Endothelial cell of umbilical vein (primary cell): Measurements from ENCODE around the gene APBB1. TPM values are rescaled to one million over a fixed set of nuclear protein-coding genes. Genes with fewer than 3 reads are reported as not detected.

Source experiments
- BruUV-seq: library from RNA; stranded (reverse); fragments of 400-500 nt; replicated peaks from 2 replicates; lab custom pipeline; 2021; lab: Mats Ljungman, UMichigan
- CTCF ChIA-PET: fragments of 300-600, 350-600 bp; sonication (Branson Sonifier 250); formaldehyde crosslinking; loops from one replicate; lab custom pipeline; 2021; ENCODE audit warnings: antibody characterized with exemption, inconsistent platforms; lab: Charles Lee
- POLR2A ChIA-PET: fragments of 300-600, 350-600 bp; sonication (Branson Sonifier 250); formaldehyde crosslinking; loops from one replicate; lab custom pipeline; 2021; ENCODE audit warnings: antibody characterized with exemption, inconsistent platforms; lab: Charles Lee
- DNase-seq: peaks from one replicate; pipeline ENCODE4 v3.0.0-alpha.2; 2011; ENCODE audit warnings: low read depth, low spot score
- FAIRE-seq: peaks from 2 replicates; lab custom pipeline; 2011; peaks lifted over from hg19 to GRCh38; lab: Jason Lieb, UNC
- H2AFZ ChIP-seq: 2 replicates; pipeline ENCODE4 v1.6.0; 2012; ENCODE audit warnings: low read depth, low read length, control low read depth, inconsistent platforms
- H3K27ac ChIP-seq: 2 replicates; pipeline ENCODE4 v1.5.1; 2011; ENCODE audit warnings: low read depth, mild to moderate bottlenecking, control low read depth, low read length, moderate library complexity; ENCODE audit not compliant: insufficient read depth
- H3K27me3 ChIP-seq, 2 experiments: 2 replicates each; pipeline versions ENCODE4 v1.6.0 to v1.6.1; 2011; ENCODE audit warnings: low read length in 2 of 2, mixed read lengths in 1 of 2; ENCODE audit not compliant: control insufficient read depth in 2 of 2, insufficient read depth in 2 of 2
- H3K36me3 ChIP-seq, 2 experiments: 2 replicates in 1 of 2; 3 replicates in 1 of 2; pipeline ENCODE4 v1.5.1; 2011; ENCODE audit warnings: low read length in 2 of 2, mild to moderate bottlenecking in 1 of 2, moderate library complexity in 1 of 2; ENCODE audit not compliant: control insufficient read depth in 2 of 2, insufficient read depth in 2 of 2; ENCODE audit errors: extremely low read depth in 1 of 2
- H3K4me1 ChIP-seq: 3 replicates; pipeline ENCODE4 v1.5.1; 2011; ENCODE audit warnings: mild to moderate bottlenecking, low read length; ENCODE audit not compliant: control insufficient read depth, insufficient read depth; ENCODE audit errors: extremely low read depth
- H3K4me2 ChIP-seq: 2 replicates; pipeline ENCODE4 v1.6.1; 2011; ENCODE audit warnings: low read length, control low read depth, mixed read lengths; ENCODE audit not compliant: insufficient read depth
- H3K4me3 ChIP-seq, 3 experiments: fragments of 200-600 bp in 1 of 3; sonication (generic), shearing (Covaris generic) in 1 of 3; replicated peaks in 1 of 3; 2 replicates each; pipeline ENCODE4 v1.5.1; 2011 to 2016; ENCODE audit warnings: control low read depth in 3 of 3, low read length in 3 of 3, mild to moderate bottlenecking in 2 of 3, inconsistent platforms in 1 of 3, low read depth in 1 of 3, moderate library complexity in 1 of 3; ENCODE audit not compliant: insufficient read depth in 1 of 3
- H3K79me2 ChIP-seq: 2 replicates; pipeline ENCODE4 v1.6.0; 2012; ENCODE audit warnings: low read length, inconsistent platforms; ENCODE audit not compliant: control insufficient read depth, insufficient read depth
- H3K9ac ChIP-seq: replicated peaks from 2 replicates; pipeline ENCODE3; 2011; ENCODE audit warnings: low read length, control low read depth; ENCODE audit not compliant: insufficient read depth; ENCODE audit errors: extremely low read depth
- H3K9me1 ChIP-seq: replicated peaks from 3 replicates; pipeline ENCODE4 v1.6.0; 2011; ENCODE audit warnings: mild to moderate bottlenecking, low read length; ENCODE audit not compliant: control insufficient read depth, insufficient read depth; ENCODE audit errors: extremely low read depth
- H3K9me3 ChIP-seq: replicated peaks from 2 replicates; pipeline ENCODE4 v1.5.1; 2012; ENCODE audit warnings: low read length, inconsistent platforms; ENCODE audit not compliant: control insufficient read depth, insufficient read depth
- H4K20me1 ChIP-seq: replicated peaks from 2 replicates; pipeline ENCODE3; 2011; ENCODE audit warnings: mild to moderate bottlenecking, low read length; ENCODE audit not compliant: control insufficient read depth, insufficient read depth; ENCODE audit errors: extremely low read depth
- CTCF ChIP-seq, 2 donors: IDR thresholded peaks; 1 replicate in 1 of 2; 2 replicates in 1 of 2; pipeline ENCODE4 v1.5.1; 2011; ENCODE audit warnings: low read length in 2 of 2, mild to moderate bottlenecking in 2 of 2, moderate library complexity in 2 of 2, control low read depth in 1 of 2, inconsistent platforms in 1 of 2, low read depth in 1 of 2; ENCODE audit not compliant: insufficient read depth in 1 of 2; ENCODE audit errors: extremely low read depth in 1 of 2
- EZH2 ChIP-seq: IDR thresholded peaks from 2 replicates; pipeline ENCODE4 v1.6.1; 2012; ENCODE audit warnings: borderline replicate concordance, low read depth, mild to moderate bottlenecking, moderate library complexity, low read length, inconsistent platforms; ENCODE audit not compliant: severe bottlenecking
- FOS ChIP-seq: IDR thresholded peaks from 2 replicates; pipeline ENCODE4 v1.6.1; 2011; ENCODE audit warnings: mild to moderate bottlenecking, low read length, moderate library complexity, borderline replicate concordance; ENCODE audit not compliant: insufficient read depth
- GATA2 ChIP-seq: IDR thresholded peaks from 2 replicates; pipeline ENCODE4 v1.7.0; 2011; ENCODE audit warnings: low read depth, mild to moderate bottlenecking, moderate library complexity, mixed read lengths, low read length; ENCODE audit not compliant: insufficient read length, insufficient read depth
- JUN ChIP-seq: IDR thresholded peaks from 2 replicates; pipeline ENCODE4 v1.6.1; 2011; ENCODE audit warnings: borderline replicate concordance, low read depth; ENCODE audit not compliant: insufficient read length, insufficient read depth
- MAX ChIP-seq: IDR thresholded peaks from 2 replicates; pipeline ENCODE4 v1.6.1; 2011; ENCODE audit not compliant: insufficient read depth, insufficient read length
- MYC ChIP-seq: IDR thresholded peaks from one replicate; pipeline ENCODE4 v1.6.1; 2011; ENCODE audit warnings: mild to moderate bottlenecking, low read depth, low read length
- POLR2A ChIP-seq: IDR thresholded peaks from 2 replicates; pipeline ENCODE4 v1.6.1; 2012; ENCODE audit warnings: low read depth, mild to moderate bottlenecking, control low read depth, low read length
- POLR2AphosphoS5 ChIP-seq: IDR thresholded peaks from 2 replicates; pipeline ENCODE4 v1.6.1; 2012; ENCODE audit warnings: low read depth, mild to moderate bottlenecking, control low read depth, low read length, moderate library complexity; ENCODE audit not compliant: insufficient read depth
- dilution Hi-C: fragments of 300-500 bp; cut with MboI; formaldehyde crosslinking; loops from one replicate; pipeline ENCODE4 v1.15.0; 2019; ENCODE audit warnings: low sequenced_read_pairs; ENCODE audit not compliant: extremely low pct_ligation_motif_present
- intact Hi-C: fragments of 100-400 bp; cut with micrococcal nuclease; formaldehyde crosslinking; loops from one replicate; pipeline ENCODE4 v1.10.0; 2022
- polyA plus RNA-seq, 4 experiments: library from polyadenylated mRNA; depleted of rRNA in 3 of 4; stranded (reverse) in 3 of 4; unstranded in 1 of 4; fragments of >200 nt; gene quantifications; 2 replicates each; pipeline versions ENCODE4 v1.2.1 to v1.2.3, GENCODE V29; 2011 to 2012; ENCODE audit warnings: missing spikeins in 1 of 4
- total RNA-seq: library from RNA; stranded (reverse); gene quantifications from 2 replicates; pipeline ENCODE4 v1.2.3, GENCODE V29; 2021

Gene APBB1
- total and polyA plus RNA-seq, 2 donors (not counting 3 experiments of a cell fraction or from before 2014, with no cell fraction given): 48.0 to 63.5 TPM

GRCh38 chr11:6417907-6418556, 862 bp downstream of the APBB1 start:
- H3K4me2 ChIP-seq: peak overlapping the region; percentile 86
- TF ChIP-seq MYC: no peak
- TF ChIP-seq JUN: no peak
- no peak for TF ChIP-seq EZH2
- no peak for TF ChIP-seq GATA2
- no peak for TF ChIP-seq POLR2AphosphoS5
- no peak for TF ChIP-seq POLR2A
- no peak for TF ChIP-seq FOS
- no peak for TF ChIP-seq MAX
- TF ChIP-seq CTCF (IDR thresholded peaks at IDR 0.05; ENCODE audit: extremely low read depth in 1 of 2, insufficient read depth in 1 of 2, low read depth in 1 of 2, low read length in 2 of 2): no peak
- ChIA-PET CTCF (interaction anchor here (0.5 to 3.5 kb wide), 10 partner anchors 19 to 200 kb away, joined by 3 to 40 read pairs (median 4); partner anchors contain the start of genes ARFIP2 and TIMM10B), POLR2A (interaction anchor here (1.3 kb wide), 1 partner anchor 28 kb away, joined by 5 read pairs; the partner anchor contains the start of gene SMPD1)
- no peak overlapping the region for H3K9ac ChIP-seq
- H3K27me3 ChIP-seq: peaks cover 5% of the 10 kb centered on the region in 2 experiments
- intact Hi-C loops (loop anchor here (2.0 kb wide), 1 partner anchor 63 kb away; the partner anchor contains the start of genes ARFIP2 and TIMM10B), dilution Hi-C loops (no loop called here)
- H4K20me1 ChIP-seq: no peaks in the 10 kb centered on the region
- no peak overlapping the region for H3K27ac ChIP-seq
- no peaks in the 10 kb centered on the region for H3K36me3 ChIP-seq
- peak overlapping the region; percentile 78 to 88 (median 86) for H3K4me3 ChIP-seq
- peak overlapping the region; percentile 96 for H2AFZ ChIP-seq
- peak; percentile 74 for FAIRE-seq
- H3K4me1 ChIP-seq: peaks cover 10% of the 10 kb centered on the region
- TSS peak; percentile 65 for BruUV-seq
- peak; percentile 20 for DNase-seq
- H3K9me3 ChIP-seq: no peaks in the 10 kb centered on the region
- H3K9me1 ChIP-seq: no peaks in the 10 kb centered on the region
- H3K79me2 ChIP-seq: no peaks in the 10 kb centered on the region
